Neural cell (in vitro differentiated cells): ENCODE data around the gene PPP1R1A.

Experiments used
- EP300 ChIP-seq: fragments of 450-650 bp; conservative IDR thresholded peaks from 2 replicates; pipeline ENCODE4 v1.6.1; 2014; ENCODE audit warnings: antibody characterized with exemption, mild to moderate bottlenecking, moderate library complexity; ENCODE audit not compliant: poor library complexity, severe bottlenecking
- EZH2 ChIP-seq: fragments of 200-600, 300-800 bp; shearing (Covaris generic), sonication (generic); IDR thresholded peaks from 2 replicates; pipeline ENCODE4 v1.6.1; 2014; ENCODE audit warnings: antibody characterized with exemption, low read length, borderline replicate concordance, mild to moderate bottlenecking; ENCODE audit not compliant: insufficient read depth, poor library complexity, severe bottlenecking
- POLR2AphosphoS5 ChIP-seq: IDR thresholded peaks from 2 replicates; pipeline ENCODE4 v1.6.1; 2012
- RAD21 ChIP-seq: fragments of 450-650 bp; conservative IDR thresholded peaks from 2 replicates; pipeline ENCODE4 v1.6.1; 2014; ENCODE audit warnings: antibody characterized with exemption, mild to moderate bottlenecking, moderate library complexity
- SMC3 ChIP-seq: fragments of 450-650 bp; conservative IDR thresholded peaks from 2 replicates; pipeline ENCODE4 v1.6.1; 2014; ENCODE audit warnings: antibody characterized with exemption, mild to moderate bottlenecking, moderate library complexity; ENCODE audit not compliant: poor library complexity
- TF ChIP-seq, protein P1 (sequence below): fragments of 450-650 bp; IDR thresholded peaks from 2 replicates; pipeline ENCODE4 v1.5.1; 2014; ENCODE audit warnings: antibody characterized with exemption, mild to moderate bottlenecking, moderate library complexity; ENCODE audit not compliant: poor library complexity, severe bottlenecking
- TF ChIP-seq, protein P2 (sequence below): IDR thresholded peaks from 2 replicates; pipeline ENCODE4 v1.6.1; 2012; ENCODE audit warnings: borderline replicate concordance

- TF ChIP-seq, protein P1, sequence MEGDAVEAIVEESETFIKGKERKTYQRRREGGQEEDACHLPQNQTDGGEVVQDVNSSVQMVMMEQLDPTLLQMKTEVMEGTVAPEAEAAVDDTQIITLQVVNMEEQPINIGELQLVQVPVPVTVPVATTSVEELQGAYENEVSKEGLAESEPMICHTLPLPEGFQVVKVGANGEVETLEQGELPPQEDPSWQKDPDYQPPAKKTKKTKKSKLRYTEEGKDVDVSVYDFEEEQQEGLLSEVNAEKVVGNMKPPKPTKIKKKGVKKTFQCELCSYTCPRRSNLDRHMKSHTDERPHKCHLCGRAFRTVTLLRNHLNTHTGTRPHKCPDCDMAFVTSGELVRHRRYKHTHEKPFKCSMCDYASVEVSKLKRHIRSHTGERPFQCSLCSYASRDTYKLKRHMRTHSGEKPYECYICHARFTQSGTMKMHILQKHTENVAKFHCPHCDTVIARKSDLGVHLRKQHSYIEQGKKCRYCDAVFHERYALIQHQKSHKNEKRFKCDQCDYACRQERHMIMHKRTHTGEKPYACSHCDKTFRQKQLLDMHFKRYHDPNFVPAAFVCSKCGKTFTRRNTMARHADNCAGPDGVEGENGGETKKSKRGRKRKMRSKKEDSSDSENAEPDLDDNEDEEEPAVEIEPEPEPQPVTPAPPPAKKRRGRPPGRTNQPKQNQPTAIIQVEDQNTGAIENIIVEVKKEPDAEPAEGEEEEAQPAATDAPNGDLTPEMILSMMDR: no peak
- TF ChIP-seq RAD21: no peak
- no peak for TF ChIP-seq EZH2
- no peak for TF ChIP-seq POLR2AphosphoS5
- TF ChIP-seq EP300: no peak
- TF ChIP-seq SMC3: no peak
- TF ChIP-seq, protein P2, sequence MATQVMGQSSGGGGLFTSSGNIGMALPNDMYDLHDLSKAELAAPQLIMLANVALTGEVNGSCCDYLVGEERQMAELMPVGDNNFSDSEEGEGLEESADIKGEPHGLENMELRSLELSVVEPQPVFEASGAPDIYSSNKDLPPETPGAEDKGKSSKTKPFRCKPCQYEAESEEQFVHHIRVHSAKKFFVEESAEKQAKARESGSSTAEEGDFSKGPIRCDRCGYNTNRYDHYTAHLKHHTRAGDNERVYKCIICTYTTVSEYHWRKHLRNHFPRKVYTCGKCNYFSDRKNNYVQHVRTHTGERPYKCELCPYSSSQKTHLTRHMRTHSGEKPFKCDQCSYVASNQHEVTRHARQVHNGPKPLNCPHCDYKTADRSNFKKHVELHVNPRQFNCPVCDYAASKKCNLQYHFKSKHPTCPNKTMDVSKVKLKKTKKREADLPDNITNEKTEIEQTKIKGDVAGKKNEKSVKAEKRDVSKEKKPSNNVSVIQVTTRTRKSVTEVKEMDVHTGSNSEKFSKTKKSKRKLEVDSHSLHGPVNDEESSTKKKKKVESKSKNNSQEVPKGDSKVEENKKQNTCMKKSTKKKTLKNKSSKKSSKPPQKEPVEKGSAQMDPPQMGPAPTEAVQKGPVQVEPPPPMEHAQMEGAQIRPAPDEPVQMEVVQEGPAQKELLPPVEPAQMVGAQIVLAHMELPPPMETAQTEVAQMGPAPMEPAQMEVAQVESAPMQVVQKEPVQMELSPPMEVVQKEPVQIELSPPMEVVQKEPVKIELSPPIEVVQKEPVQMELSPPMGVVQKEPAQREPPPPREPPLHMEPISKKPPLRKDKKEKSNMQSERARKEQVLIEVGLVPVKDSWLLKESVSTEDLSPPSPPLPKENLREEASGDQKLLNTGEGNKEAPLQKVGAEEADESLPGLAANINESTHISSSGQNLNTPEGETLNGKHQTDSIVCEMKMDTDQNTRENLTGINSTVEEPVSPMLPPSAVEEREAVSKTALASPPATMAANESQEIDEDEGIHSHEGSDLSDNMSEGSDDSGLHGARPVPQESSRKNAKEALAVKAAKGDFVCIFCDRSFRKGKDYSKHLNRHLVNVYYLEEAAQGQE: no peak
Observed at GRCh38 chr12:54569995-54570528, 18.4 kb downstream of the PPP1R1A start.
